Measurements from ENCODE around the gene DNAH2.

DNA sequence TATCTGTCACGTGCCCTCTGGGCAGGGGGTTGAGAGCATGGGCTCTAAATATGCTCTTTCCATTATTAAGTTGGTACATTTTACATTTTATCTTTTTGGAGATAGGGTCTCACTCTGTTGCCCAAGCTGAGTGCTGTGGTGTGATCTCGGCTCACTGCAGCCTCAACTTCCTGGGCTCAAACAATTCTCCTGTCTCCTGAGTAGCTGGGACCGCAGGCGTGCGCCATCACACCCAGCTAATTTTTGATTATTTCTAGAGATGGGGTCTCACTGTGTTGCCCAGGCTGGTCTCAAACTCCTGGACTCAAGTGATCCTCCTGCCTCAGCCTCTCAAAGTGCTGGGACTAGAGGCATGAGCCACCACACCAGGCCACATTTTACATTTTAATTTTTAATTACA lies 72.6 kb downstream of the DNAH2 start:
- TF ChIP-seq, protein P1, sequence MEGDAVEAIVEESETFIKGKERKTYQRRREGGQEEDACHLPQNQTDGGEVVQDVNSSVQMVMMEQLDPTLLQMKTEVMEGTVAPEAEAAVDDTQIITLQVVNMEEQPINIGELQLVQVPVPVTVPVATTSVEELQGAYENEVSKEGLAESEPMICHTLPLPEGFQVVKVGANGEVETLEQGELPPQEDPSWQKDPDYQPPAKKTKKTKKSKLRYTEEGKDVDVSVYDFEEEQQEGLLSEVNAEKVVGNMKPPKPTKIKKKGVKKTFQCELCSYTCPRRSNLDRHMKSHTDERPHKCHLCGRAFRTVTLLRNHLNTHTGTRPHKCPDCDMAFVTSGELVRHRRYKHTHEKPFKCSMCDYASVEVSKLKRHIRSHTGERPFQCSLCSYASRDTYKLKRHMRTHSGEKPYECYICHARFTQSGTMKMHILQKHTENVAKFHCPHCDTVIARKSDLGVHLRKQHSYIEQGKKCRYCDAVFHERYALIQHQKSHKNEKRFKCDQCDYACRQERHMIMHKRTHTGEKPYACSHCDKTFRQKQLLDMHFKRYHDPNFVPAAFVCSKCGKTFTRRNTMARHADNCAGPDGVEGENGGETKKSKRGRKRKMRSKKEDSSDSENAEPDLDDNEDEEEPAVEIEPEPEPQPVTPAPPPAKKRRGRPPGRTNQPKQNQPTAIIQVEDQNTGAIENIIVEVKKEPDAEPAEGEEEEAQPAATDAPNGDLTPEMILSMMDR (IDR thresholded peaks at IDR 0.05 in 2 of 3, conservative IDR thresholded peaks at IDR 0.05 in 1 of 3; ENCODE audit: insufficient read depth in 2 of 3, low read depth in 1 of 3, low read length in 3 of 3): no peak
- TF ChIP-seq TAF1 (IDR thresholded peaks at IDR 0.05; ENCODE audit: control insufficient read depth, extremely low read depth, insufficient read depth, low read length, severe bottlenecking) (no peak), GABPA (tag; conservative IDR thresholded peaks at IDR 0.05; ENCODE audit: low read depth) (no peak), CHD4 (IDR thresholded peaks at IDR 0.05; ENCODE audit: insufficient read depth, insufficient replicate concordance, low read depth, low read length, poor library complexity, severe bottlenecking) (no peak), PHTF2 (CRISPR knock-in tag; IDR thresholded peaks at IDR 0.05) (no peak), ZNF785 (CRISPR knock-in tag; IDR thresholded peaks at IDR 0.05) (no peak), MTA3 (IDR thresholded peaks at IDR 0.05; ENCODE audit: borderline replicate concordance) (no peak)
- TF ChIP-seq, protein P2, sequence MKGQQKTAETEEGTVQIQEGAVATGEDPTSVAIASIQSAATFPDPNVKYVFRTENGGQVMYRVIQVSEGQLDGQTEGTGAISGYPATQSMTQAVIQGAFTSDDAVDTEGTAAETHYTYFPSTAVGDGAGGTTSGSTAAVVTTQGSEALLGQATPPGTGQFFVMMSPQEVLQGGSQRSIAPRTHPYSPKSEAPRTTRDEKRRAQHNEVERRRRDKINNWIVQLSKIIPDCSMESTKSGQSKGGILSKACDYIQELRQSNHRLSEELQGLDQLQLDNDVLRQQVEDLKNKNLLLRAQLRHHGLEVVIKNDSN (CRISPR knock-in tag; IDR thresholded peaks at IDR 0.05): no peak
- TF ChIP-seq, protein P3, sequence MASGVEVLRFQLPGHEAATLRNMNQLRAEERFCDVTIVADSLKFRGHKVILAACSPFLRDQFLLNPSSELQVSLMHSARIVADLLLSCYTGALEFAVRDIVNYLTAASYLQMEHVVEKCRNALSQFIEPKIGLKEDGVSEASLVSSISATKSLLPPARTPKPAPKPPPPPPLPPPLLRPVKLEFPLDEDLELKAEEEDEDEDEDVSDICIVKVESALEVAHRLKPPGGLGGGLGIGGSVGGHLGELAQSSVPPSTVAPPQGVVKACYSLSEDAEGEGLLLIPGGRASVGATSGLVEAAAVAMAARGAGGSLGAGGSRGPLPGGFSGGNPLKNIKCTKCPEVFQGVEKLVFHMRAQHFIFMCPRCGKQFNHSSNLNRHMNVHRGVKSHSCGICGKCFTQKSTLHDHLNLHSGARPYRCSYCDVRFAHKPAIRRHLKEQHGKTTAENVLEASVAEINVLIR (CRISPR knock-in tag; IDR thresholded peaks at IDR 0.05): no peak

All from K562 (cell line).